Measurements from ENCODE around the gene ATPAF1. TPM values are rescaled to one million over a fixed set of nuclear protein-coding genes. Genes with fewer than 3 reads are reported as not detected.

The ATPAF1 gene
- total RNA-seq, 8 experiments from 2014 or later = 39.9 to 77.6 (median 50.8) TPM

- ATAC-seq (replicated peaks in 6 of 8) = peak in 4 of 8 experiments; percentile 24 to 66 (median 55)
- peaks cover 17 to 21% of the 10 kb centered on the region in 2 donors for H3K4me1 ChIP-seq (replicated peaks in 1 of 2)
- in situ Hi-C loops (cut with MboI; ENCODE audit: low pct_unique_long_range_greater_than_20kb in 2 of 9, low sequenced_read_pairs in 9 of 9, unreplicated experiment in 9 of 9) = no loop called here
- no peak overlapping the region for H3K27ac ChIP-seq
- H3K4me3 ChIP-seq = no peak overlapping the region
- WGBS, 10 experiments = 39 to 83% (median 63%) methylated on average over 1 to 2 of the region's 2 CpGs; no CpG with 5 or more reads in 3 of the 10 experiments
Observed at GRCh38 chr1:46690931-46691421, 22.8 kb upstream of the ATPAF1 start.

DNA sequence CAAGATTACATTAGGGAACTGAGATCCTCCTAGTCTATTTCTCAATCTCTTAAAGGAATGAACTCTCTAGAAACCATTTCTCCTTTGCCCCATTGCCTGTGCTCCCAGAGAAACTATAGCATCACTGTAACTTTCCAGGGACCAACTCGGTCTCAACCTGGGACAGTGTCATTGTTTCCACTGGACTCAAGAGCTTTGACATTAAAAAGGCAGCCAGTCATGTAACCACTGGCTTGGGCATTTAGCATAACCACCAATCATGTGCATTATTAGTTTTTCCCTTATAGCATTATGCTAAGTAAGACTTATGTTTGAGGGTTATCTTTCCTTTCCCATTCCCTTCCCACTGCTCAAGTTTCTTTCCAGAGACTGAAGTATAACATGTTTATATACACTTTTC, 21.7 kb upstream of the ATPAF1 start:
- peak in 2 of 8 experiments; percentile 18 to 38 for ATAC-seq (replicated peaks in 6 of 8)
- Histone ChIP-seq H3K4me3 (no peak overlapping the region), H3K27ac (no peak overlapping the region), H3K4me1 (replicated peaks in 1 of 2) (peaks cover 17 to 21% of the 10 kb centered on the region in 2 donors)
- 36 to 100% (median 91%) methylated on average over 1 of the region's 1 CpG; no CpG with 5 or more reads in 3 of the 10 experiments for WGBS, 10 experiments
- in situ Hi-C loops (cut with MboI; ENCODE audit: low pct_unique_long_range_greater_than_20kb in 2 of 9, low sequenced_read_pairs in 9 of 9, unreplicated experiment in 9 of 9) = no loop called here

DNA sequence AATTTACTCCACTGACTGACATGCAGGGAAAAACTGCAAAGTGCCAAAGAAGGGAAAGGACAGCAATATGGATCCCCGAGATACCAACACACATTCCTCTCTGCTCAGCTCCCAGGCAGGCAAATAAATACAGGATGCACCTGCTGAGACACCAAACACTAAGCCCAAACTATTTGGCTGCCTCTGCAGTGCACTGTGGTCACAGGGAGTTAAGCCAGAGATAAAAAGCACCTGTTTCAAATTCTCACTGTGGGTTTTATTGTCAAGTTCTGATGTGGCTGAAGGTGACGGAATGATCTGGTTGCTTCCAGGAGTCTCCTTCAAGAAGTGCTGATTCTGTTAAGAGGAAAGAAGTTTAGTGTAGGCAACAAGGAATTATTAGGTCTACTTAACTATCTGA, 21.2 kb upstream of the ATPAF1 start:
- no peak for ATAC-seq (replicated peaks in 6 of 8)
- in situ Hi-C loops (cut with MboI; ENCODE audit: low pct_unique_long_range_greater_than_20kb in 2 of 9, low sequenced_read_pairs in 9 of 9, unreplicated experiment in 9 of 9) = no loop called here
- Histone ChIP-seq H3K4me1 (replicated peaks in 1 of 2) (peaks cover 17 to 21% of the 10 kb centered on the region in 2 donors), H3K27ac (no peak overlapping the region), H3K4me3 (no peak overlapping the region)
- 92 to 100% (median 100%) methylated on average over 1 to 2 of the region's 2 CpGs; no CpG with 5 or more reads in 5 of the 10 experiments for WGBS, 10 experiments

DNA sequence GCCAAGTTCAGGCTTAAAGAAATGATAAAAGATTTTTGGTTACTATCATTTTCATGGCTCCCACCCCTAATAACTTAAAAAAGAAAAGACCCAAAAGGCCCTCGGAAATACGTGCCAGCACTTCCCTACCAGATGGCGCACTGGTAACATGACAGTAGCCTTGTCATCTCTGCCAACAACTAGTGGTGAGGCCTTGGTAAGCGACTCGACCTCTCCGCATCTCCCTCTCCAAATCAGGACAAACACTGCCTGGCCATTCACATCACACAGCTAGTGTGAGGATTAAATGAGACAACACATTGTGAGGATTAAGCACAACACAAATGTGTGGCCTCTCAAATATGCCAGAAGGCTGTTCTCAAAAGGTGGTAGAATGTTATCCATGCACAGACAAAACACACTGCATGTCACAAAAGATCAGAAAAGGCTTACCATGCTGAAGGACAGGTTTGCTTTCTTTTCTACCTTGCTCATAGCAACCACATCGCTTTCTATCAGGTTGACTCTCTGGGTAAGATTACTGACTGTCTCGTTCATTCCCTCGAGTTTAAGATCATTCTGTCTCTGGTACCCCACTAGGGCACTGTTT, 19.9 kb upstream of the ATPAF1 start:
- in situ Hi-C loops (cut with MboI; ENCODE audit: low pct_unique_long_range_greater_than_20kb in 2 of 9, low sequenced_read_pairs in 9 of 9, unreplicated experiment in 9 of 9) = no loop called here
- Histone ChIP-seq H3K4me3 (no peak overlapping the region), H3K4me1 (replicated peaks in 1 of 2) (peaks cover 17 to 19% of the 10 kb centered on the region in 2 donors), H3K27ac (no peak overlapping the region)
- ATAC-seq (replicated peaks in 6 of 8) = no peak
- 63 to 100% (median 97%) methylated on average over 1 to 9 of the region's 9 CpGs for WGBS, 10 experiments

DNA sequence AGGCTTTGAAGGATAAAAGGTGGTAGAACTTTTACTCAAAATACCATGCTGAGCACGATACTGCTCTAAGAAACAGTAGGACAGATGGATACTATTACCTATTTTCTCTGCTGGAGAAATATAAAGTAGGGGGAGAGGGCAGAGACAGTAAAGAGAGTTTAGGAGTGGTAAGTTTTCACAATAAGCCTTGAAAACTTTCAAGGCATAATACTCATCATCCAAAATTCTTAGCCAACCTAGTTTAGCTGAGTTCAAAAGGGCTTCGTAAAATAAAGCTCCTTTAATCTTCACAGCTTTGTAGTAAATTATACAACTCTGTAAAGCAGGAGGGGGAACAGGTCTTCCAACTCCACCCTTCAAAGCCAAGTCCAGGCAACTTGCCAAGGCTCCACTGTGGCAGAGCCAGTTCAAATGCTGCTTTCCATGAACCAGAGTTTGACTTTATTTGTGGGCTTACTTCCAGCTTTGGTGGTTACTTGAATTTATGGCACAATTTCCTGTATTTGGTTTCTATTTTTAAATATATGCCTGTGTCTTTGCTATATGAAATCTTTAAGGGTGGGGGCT, 19.0 kb upstream of the ATPAF1 start:
- Histone ChIP-seq H3K4me3 (no peak overlapping the region), H3K27ac (no peak overlapping the region), H3K4me1 (replicated peaks in 1 of 2) (peaks cover 11 to 12% of the 10 kb centered on the region in 2 donors)
- 52 to 100% (median 87%) methylated on average over 1 to 2 of the region's 2 CpGs for WGBS, 10 experiments
- ATAC-seq (replicated peaks in 6 of 8) = peak in 3 of 8 experiments; percentile 35 to 75 (median 66)
- in situ Hi-C loops (cut with MboI; ENCODE audit: low pct_unique_long_range_greater_than_20kb in 2 of 9, low sequenced_read_pairs in 9 of 9, unreplicated experiment in 9 of 9) = no loop called here

DNA sequence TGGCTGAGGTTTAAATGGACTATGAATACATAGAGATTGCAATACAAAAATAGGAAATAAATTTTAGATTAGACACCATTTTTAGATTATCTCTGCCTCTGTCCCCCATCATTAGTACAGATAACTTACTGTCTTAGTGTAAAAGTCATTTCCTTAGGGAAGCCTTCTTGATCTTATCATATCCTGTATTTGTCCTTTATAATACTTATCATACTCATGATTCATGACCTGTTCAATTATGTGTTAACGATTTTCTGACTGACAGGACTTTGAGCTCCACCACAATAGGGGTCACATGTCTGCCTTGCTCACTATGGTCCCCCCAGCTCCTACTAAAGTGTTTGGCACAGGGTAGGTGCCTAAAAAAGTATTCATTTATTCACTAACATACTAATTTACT, 18.1 kb upstream of the ATPAF1 start:
- WGBS, 10 experiments = 50 to 100% (median 95%) methylated on average over 1 of the region's 1 CpG; no CpG with 5 or more reads in 2 of the 10 experiments
- no peak overlapping the region for H3K4me3 ChIP-seq
- ATAC-seq (replicated peaks in 6 of 8) = no peak
- H3K27ac ChIP-seq = no peak overlapping the region
- peaks cover 3 to 5% of the 10 kb centered on the region in 2 donors for H3K4me1 ChIP-seq (replicated peaks in 1 of 2)
- in situ Hi-C loops (cut with MboI; ENCODE audit: low pct_unique_long_range_greater_than_20kb in 2 of 9, low sequenced_read_pairs in 9 of 9, unreplicated experiment in 9 of 9) = no loop called here

DNA sequence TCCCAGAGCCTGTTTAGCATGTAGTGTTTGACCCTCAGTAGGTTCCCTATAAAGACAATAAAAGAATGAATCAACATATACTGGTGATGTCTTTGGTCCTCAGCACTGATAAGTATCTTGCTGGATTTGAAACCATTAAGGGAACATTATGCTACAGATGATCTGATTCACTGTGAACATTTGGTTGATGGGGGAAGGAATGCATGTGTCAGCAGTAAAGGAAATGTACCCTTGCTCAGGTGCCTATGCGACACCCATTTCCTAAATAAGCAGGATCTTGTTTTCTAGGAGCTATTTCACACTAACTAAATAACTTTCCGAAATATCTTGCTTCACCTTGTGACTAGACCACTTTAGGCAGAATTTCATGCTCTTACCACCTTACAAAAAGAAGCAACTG, 16.5 kb upstream of the ATPAF1 start:
- Histone ChIP-seq H3K4me1 (replicated peaks in 1 of 2) (peaks cover 0 to 3% of the 10 kb centered on the region in 2 donors), H3K27ac (no peak overlapping the region), H3K4me3 (no peak overlapping the region)
- in situ Hi-C loops (cut with MboI; ENCODE audit: low pct_unique_long_range_greater_than_20kb in 2 of 9, low sequenced_read_pairs in 9 of 9, unreplicated experiment in 9 of 9) = no loop called here
- ATAC-seq (replicated peaks in 6 of 8) = no peak
- WGBS, 10 experiments = 90 to 100% (median 100%) methylated on average over 1 to 2 of the region's 2 CpGs

DNA sequence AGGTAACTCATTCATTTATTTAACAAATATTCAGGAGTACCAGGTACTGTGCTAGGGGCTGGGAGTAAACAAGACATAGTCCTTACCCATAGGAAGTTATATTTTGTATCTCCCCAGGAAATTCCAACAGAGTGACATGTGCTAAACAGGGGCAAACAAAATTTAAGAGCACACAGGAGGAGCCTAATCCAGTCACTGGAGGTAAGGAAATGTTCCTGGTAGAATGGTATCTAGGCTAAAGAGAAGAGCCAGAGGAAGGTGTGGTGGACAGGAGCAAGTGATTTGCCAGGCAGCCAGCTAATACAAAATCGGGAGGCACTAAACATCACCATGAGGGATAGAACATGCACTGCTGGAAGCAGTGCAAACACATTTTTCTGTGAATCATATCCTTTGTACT, 13.9 kb upstream of the ATPAF1 start:
- no peak for ATAC-seq (replicated peaks in 6 of 8)
- 44 to 86% (median 79%) methylated on average over 1 of the region's 1 CpG; no CpG with 5 or more reads in 6 of the 10 experiments for WGBS, 10 experiments
- Histone ChIP-seq H3K4me1 (replicated peaks in 1 of 2) (peaks cover 0 to 3% of the 10 kb centered on the region in 2 donors), H3K27ac (no peak overlapping the region), H3K4me3 (no peak overlapping the region)
- in situ Hi-C loops (cut with MboI; ENCODE audit: low pct_unique_long_range_greater_than_20kb in 2 of 9, low sequenced_read_pairs in 9 of 9, unreplicated experiment in 9 of 9) = no loop called here

- Histone ChIP-seq H3K27ac (no peak overlapping the region), H3K4me1 (replicated peaks in 1 of 2) (peaks cover 0 to 3% of the 10 kb centered on the region in 2 donors)
- in situ Hi-C loops (cut with MboI; ENCODE audit: low pct_unique_long_range_greater_than_20kb in 2 of 9, low sequenced_read_pairs in 9 of 9, unreplicated experiment in 9 of 9) = no loop called here
Observed at GRCh38 chr1:46681333-46682034, 13.3 kb upstream of the ATPAF1 start.

GRCh38 chr1:46679789-46680573, 11.8 kb upstream of the ATPAF1 start:
- in situ Hi-C loops (cut with MboI; ENCODE audit: low pct_unique_long_range_greater_than_20kb in 2 of 9, low sequenced_read_pairs in 9 of 9, unreplicated experiment in 9 of 9) = no loop called here
- 90 to 100% (median 98%) methylated on average over 1 to 6 of the region's 6 CpGs for WGBS, 10 experiments
- H3K27ac ChIP-seq = no peak overlapping the region
- no peak overlapping the region for H3K4me3 ChIP-seq
- ATAC-seq (replicated peaks in 6 of 8) = no peak
- peaks cover 0 to 6% of the 10 kb centered on the region in 2 donors for H3K4me1 ChIP-seq (replicated peaks in 1 of 2)

More at GRCh38 chr1:46681333-46682034, 13.3 kb upstream of the ATPAF1 start:
- no peak overlapping the region for H3K4me3 ChIP-seq
- WGBS, 10 experiments = 88 to 100% (median 100%) methylated on average over 1 of the region's 1 CpG; no CpG with 5 or more reads in 3 of the 10 experiments
- ATAC-seq (replicated peaks in 6 of 8) = no peak

DNA sequence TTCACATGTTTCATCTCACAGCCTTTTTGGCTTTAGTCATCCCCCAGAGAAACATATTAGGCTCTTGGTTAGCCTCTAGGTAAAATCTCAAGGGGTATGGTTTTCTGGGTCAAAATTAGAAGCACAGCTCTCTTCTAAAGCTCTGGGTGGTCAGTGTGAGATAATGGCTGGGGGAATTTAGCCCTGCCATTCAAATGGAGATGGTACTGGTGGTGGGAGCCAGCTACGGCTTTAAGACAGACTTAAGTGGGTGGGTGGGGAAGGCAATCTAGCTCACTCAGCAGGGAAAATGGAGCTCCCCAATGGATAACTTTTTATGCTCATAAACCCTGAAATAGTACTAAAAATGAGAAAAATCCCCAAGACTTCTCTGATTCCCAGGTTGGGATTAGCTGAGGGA, 9.2 kb upstream of the ATPAF1 start:
- ATAC-seq (replicated peaks in 6 of 8) = no peak
- no peak overlapping the region for H3K4me3 ChIP-seq
- WGBS, 10 experiments = 50 to 100% (median 83%) methylated on average over 1 of the region's 1 CpG; no CpG with 5 or more reads in 5 of the 10 experiments

GRCh38 chr1:46676531-46676930, 8.4 kb upstream of the ATPAF1 start:
- ATAC-seq (replicated peaks in 6 of 8) = no peak
- in situ Hi-C loops (cut with MboI; ENCODE audit: low pct_unique_long_range_greater_than_20kb in 2 of 9, low sequenced_read_pairs in 9 of 9, unreplicated experiment in 9 of 9) = no loop called here
- 63 to 100% (median 92%) methylated on average over 1 of the region's 1 CpG; no CpG with 5 or more reads in 2 of the 10 experiments for WGBS, 10 experiments
- Histone ChIP-seq H3K4me3 (no peak overlapping the region), H3K4me1 (replicated peaks in 1 of 2) (peaks cover 0 to 3% of the 10 kb centered on the region in 2 donors), H3K27ac (no peak overlapping the region)

More for the DNA sequence above, 9.2 kb upstream of the ATPAF1 start:
- Histone ChIP-seq H3K27ac (no peak overlapping the region), H3K4me1 (replicated peaks in 1 of 2) (peaks cover 0 to 6% of the 10 kb centered on the region in 2 donors)
- in situ Hi-C loops (cut with MboI; ENCODE audit: low pct_unique_long_range_greater_than_20kb in 2 of 9, low sequenced_read_pairs in 9 of 9, unreplicated experiment in 9 of 9) = no loop called here

Measured in motor neuron (in vitro differentiated cells).